Stimulated activated CD8-positive, alpha-beta memory T cell treated with anti-CD3 and anti-CD28 coated beads, Interleukin-4, amount 100 ng/mL, for 4 hours (primary cell): ENCODE results near the gene LDLRAD2.
"Not testable (repeated sequence)": the region's sequence is repeated elsewhere in the genome, so short reads cannot be mapped to it uniquely, and the experiment has no call there.

Source experiments
- DNase-seq, 2 donors: peaks; one replicate each; pipeline ENCODE4 v3.0.0-alpha.2; 2020; ENCODE audit warnings: low read depth in 2 of 2, low spot score in 1 of 2

LDLRAD2 gene

DNA sequence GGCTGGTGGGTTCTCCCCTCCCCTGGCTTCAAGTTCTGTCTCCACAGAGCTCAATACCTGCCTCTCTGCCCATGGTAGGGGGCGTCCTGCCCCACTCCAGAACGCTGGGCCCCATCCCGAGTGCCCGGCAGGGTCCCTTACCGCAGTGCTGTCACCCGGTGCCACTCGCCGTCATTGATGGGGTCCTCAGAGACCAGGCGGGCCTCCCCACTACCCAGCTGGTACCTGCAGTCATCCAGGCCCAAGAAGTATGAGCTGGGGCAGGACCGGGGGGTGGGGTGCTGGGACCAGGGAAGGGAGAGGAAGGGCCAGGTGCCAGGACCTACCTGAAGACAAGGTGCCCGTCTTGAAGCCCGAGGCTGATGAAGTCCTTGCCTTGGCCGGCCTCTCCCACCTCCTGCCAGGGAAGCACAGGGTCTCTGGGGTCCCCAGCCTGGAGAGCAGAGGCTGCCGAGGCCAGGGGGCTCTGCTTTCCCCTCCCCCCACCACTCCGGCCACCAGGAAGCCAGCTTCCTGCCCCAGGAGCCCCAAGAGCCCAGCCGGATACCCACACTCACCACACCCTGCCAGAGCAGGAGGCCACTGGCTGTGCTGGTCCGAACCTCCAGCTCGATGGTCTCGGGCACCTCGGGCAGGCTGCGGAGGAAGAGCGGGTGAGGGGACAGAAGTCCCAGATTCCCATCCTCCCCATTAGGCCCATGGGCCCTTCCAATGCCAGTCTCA lies 12.1 kb downstream of the LDLRAD2 start:
- no peak for DNase-seq

GRCh38 chr1:21824926-21825325 lies 12.9 kb downstream of the LDLRAD2 start:
- DNase-seq: no peak

GRCh38 chr1:21825393-21825792 lies 13.3 kb downstream of the LDLRAD2 start:
- DNase-seq: no peak

DNA sequence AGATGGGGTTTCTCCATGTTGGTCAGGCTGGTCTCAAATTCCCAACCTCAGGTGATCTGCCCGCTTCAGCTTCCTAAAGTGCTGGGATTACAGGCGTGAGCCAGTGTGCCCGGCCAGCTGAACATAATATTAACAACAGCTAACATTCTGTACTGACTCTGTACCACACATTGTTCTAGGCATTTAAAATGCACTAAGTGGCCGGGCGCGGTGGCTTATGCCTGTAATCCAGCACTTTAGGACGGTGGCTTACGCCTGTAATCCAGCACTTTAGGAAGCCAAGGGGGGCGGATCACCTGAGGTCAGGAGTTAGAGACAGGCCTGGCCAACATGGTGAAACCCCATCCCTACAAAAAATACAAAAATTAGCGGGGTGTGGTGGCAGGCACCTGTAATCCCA lies 14.6 kb downstream of the LDLRAD2 start:
- DNase-seq: not testable (repeated sequence)

GRCh38 chr1:21827141-21827679 lies 15.1 kb downstream of the LDLRAD2 start:
- DNase-seq: no peak

DNA sequence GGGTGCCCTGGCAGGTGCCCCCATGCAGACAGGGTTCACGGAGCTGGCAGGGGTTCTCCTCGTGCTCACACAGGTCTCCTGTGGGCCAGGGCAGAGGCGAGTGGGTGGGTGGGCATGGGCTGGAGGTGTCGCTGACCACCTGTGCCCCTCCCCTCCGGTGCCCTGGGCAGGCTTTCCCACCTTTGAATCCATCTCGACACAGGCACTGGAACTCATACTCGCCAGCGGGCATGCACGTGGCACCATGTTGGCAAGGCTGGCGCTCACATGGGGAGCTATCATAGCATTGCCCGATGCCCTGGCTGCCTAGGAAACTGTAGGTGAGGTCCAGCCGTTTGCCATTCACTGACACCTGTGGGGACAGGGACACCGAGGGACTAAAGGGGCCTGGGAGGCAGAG lies 16.0 kb downstream of the LDLRAD2 start:
- no peak for DNase-seq

GRCh38 chr1:21828506-21829210 lies 16.6 kb downstream of the LDLRAD2 start:
- no peak for DNase-seq

- DNase-seq: no peak
Observed at GRCh38 chr1:21829294-21829693, 17.2 kb downstream of the LDLRAD2 start.

DNA sequence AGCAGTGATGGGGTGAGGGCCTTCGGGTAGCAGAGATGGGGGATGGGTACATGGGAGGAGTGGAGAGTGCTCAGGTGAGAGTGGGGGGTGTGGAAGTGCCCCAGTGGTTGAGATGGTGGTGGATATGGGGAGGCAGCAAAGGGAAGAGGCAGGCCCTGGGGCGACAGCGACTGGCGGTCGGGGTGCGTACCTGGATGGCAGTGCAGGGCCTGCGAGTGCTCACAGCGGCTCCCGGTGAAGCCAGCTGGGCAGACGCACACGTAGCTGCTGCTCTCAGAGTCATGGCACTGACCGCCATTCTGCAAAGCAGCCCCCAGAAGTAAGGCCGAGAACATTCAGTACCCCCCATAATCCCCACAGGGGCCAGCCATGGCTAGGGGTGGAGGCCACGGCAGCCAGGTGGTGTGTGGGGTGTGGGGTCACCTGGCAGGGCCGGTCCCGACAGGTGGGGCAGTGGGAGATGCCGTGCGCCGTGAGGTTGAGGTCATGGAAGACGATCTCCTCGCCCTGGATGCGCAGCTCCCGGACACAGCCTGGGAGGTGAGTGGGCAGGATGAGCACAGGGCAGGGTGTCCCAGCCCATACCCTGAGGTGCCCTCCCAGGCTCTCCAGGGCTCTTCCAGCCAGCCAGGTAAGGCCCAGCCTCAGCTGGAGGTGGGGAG lies 18.9 kb downstream of the LDLRAD2 start:
- no peak for DNase-seq

GRCh38 chr1:21831454-21831970 lies 19.4 kb downstream of the LDLRAD2 start:
- no peak for DNase-seq

- DNase-seq: no peak
Observed at GRCh38 chr1:21833392-21833976, 21.4 kb downstream of the LDLRAD2 start.

- DNase-seq: no peak
Observed at GRCh38 chr1:21834094-21834493, 22.0 kb downstream of the LDLRAD2 start.

GRCh38 chr1:21834666-21835065 lies 22.6 kb downstream of the LDLRAD2 start:
- DNase-seq: no peak

DNA sequence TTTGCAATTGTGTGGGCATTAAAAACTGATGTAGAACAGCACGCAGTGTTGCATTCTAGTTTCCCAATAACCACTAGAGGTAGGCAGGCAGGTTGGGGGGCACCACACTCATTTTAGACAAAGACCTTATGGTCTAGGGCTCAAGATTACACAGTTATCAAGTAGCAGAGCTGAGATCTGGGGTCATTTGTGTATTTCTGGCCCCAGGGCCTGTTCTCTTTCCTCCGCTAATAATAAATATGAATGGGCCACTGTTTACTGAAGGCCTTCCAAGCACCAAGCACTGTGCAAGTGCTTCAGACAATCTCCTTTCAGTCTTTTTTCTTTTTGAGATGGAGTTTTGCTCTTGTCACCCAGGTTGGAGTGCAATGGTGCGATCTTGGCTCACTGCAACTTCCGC lies 23.9 kb downstream of the LDLRAD2 start:
- DNase-seq: no peak

DNA sequence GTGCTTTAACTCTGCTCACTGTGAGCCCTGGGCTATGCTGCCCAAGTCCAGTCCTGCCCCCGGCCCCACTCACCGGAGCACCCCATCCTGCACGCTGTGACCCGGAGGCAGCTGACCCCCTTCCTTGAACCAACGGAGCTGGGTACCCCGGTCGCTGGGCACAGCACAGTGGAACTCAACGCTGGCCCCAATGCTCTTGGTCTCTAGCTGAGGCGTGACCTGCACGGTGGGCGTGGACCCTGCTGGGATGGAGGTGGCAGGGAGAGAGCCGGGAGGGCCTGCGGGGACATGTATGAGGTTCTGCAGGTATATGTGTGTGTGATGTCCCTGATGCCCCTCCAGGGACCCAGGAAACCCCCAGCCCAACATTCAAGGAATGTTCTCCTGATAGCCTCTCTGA lies 24.7 kb downstream of the LDLRAD2 start:
- no peak for DNase-seq

DNA sequence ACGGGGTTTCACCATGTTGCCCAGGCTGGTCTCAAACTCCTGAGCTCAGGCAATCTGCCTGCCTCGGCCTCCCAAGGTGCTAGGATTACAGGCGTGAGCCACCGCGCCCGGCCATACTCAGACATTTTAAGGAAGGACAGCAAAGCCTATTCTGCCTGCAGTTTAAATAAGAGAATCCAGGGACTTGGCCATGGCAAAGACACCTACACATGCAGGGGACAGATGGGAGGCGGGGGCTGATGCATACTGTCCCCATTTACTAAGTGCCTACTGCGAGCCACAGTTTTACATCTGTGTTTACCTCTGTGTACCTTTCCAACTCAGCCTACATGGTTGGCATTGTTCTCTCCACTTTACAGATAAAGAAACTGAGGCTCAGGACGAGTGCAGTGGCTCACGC lies 25.4 kb downstream of the LDLRAD2 start:
- no peak for DNase-seq

GRCh38 chr1:21838359-21839157 lies 26.5 kb downstream of the LDLRAD2 start:
- DNase-seq: no peak

DNA sequence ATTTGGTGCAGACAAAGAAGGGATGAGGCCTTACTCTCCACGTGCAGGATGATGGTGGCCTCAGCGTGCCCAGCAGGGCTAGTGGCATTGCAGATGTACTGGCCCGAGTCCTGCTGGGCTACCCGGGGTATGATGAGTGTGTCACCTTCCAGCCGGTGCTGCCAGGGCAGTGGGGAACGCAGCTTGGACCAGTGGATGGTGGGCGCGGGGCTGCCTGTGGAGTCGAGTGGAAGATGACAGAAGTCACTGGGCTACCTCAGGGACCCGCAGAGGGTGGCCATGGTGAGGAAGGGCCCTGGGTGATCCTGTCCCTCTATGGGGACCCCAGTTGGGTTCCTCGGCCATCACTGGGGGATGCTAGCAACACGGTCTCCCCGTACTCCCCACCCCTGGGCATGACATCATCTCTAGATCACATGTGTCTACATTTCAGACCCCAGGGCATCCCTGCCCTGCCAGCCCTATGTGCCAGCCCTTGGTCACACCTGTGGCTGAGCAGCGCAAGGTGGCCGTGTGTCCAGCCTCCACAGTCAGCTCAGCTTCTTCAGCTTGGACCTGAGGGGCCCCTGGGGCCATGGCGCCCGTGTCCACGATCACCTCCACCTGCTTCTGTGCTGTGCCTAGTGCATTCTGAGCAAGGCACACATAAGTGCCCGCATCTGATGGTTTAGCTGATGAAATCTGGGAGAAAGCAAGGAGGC lies 27.4 kb downstream of the LDLRAD2 start:
- DNase-seq: no peak

DNA sequence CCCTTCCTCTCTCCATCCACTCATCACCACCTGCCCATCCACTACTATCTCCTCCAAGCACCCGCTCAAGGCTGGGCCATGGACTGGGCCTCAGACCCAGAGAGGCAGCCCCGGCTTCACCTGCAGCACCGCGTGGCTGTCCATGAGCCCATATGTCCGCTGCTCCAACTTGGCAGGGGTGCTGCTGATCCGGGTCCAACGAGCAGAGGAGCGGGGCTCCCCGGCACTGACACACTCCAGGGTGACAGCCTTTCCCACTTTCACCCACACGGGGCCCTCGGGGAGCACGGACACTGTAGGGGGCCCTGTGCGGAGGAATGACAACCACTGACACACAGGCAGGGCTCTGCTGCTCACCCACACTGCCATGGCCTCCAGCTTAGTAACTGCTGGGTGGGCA lies 28.9 kb downstream of the LDLRAD2 start:
- DNase-seq: no peak

- DNase-seq: no peak
Observed at GRCh38 chr1:21841852-21842466, 29.9 kb downstream of the LDLRAD2 start.
